OCI-LY3 (cell line): Measurements from ENCODE around the gene CDHR5.
"Not testable (repeated sequence)": the region's sequence is repeated elsewhere in the genome, so short reads cannot be mapped to it uniquely, and the experiment has no call there.

ENCODE experiments used
- CTCF ChIP-seq: fragments of 200-600, 300-600 bp; sonication (generic); IDR thresholded peaks from 2 replicates; pipeline ENCODE4 v1.5.1; 2014; ENCODE audit warnings: antibody characterized with exemption, low read length, low read depth
- EZH2phosphoT487 ChIP-seq: fragments of 200-600 bp; shearing (Covaris generic); IDR thresholded peaks from 2 replicates; pipeline ENCODE4 v1.6.1; 2018; ENCODE audit warnings: antibody characterized with exemption, mixed run types, low read depth

- TF ChIP-seq CTCF, EZH2phosphoT487: not testable (repeated sequence)
These were observed 23.0 kb upstream of the CDHR5 start for GRCh38 chr11:647672-648158.
